ENCODE data around the gene BCAS3. TPM values are rescaled to one million over a fixed set of nuclear protein-coding genes. Genes with fewer than 3 reads are reported as not detected.

The BCAS3 gene
- polyA plus RNA-seq (ENCODE audit: low read depth in 6 of 6) = 10 to 100 TPM; 22.0 to 38.9 (median 24.5) TPM

- Mint-ChIP-seq H3K4me1 (peaks cover 18 to 27% (median 23%) of the 10 kb centered on the region in 3 donors), H3K4me3 (peak within 1 kb of the TSS; percentile 94 to 100 (median 98)), H3K9me3 (peaks cover 0 to 6% (median 0%) of the 10 kb centered on the region in 7 donors), H3K27me3 (no peaks in the 10 kb centered on the region), H3K36me3 (peaks cover 4 to 7% of the 10 kb centered on the region in 2 donors), H3K27ac (peak within 1 kb of the TSS; percentile 92 to 99 (median 98))
- peak; percentile 97 for DNase-seq
- ATAC-seq (ENCODE audit: low read depth in 2 of 2) = peak; percentile 92
Measured at GRCh38 chr17:60677308-60678117, at the start of gene BCAS3. Gene BCAS3 (plus strand): TSS chr17:60677851.

GRCh38 chr17:60628252-60628889 lies 49.3 kb upstream of the BCAS3 start:
- Mint-ChIP-seq H3K27me3 (no peaks in the 10 kb centered on the region), H3K4me1 (peaks cover 0 to 5% (median 2%) of the 10 kb centered on the region in 3 donors), H3K9me3 (no peaks in the 10 kb centered on the region), H3K4me3 (no peak overlapping the region), H3K36me3 (peaks cover 4 to 8% of the 10 kb centered on the region in 2 donors), H3K27ac (peak overlapping the region in 2 of 6 donors; percentile 18 to 32)
- ATAC-seq (ENCODE audit: low read depth in 2 of 2) (no peak), DNase-seq (no peak)

GRCh38 chr17:60629120-60629519 lies 48.5 kb upstream of the BCAS3 start:
- no peak overlapping the region for H3K27ac Mint-ChIP-seq

GRCh38 chr17:60630352-60630751 lies 47.3 kb upstream of the BCAS3 start:
- Mint-ChIP-seq H3K9me3 (no peaks in the 10 kb centered on the region), H3K4me1 (peaks cover 0 to 5% (median 2%) of the 10 kb centered on the region in 3 donors), H3K4me3 (no peak overlapping the region), H3K27ac (peak overlapping the region in 1 of 6 donors; percentile 18), H3K27me3 (no peaks in the 10 kb centered on the region), H3K36me3 (peaks cover 4 to 8% of the 10 kb centered on the region in 2 donors)
- DNase-seq (no peak), ATAC-seq (ENCODE audit: low read depth in 2 of 2) (no peak)

More at GRCh38 chr17:60629120-60629519, 48.5 kb upstream of the BCAS3 start:
- peaks cover 0 to 5% (median 2%) of the 10 kb centered on the region in 3 donors for H3K4me1 Mint-ChIP-seq
- no peak overlapping the region for H3K4me3 Mint-ChIP-seq
- H3K9me3 Mint-ChIP-seq = no peaks in the 10 kb centered on the region
- no peaks in the 10 kb centered on the region for H3K27me3 Mint-ChIP-seq
- no peak for ATAC-seq (ENCODE audit: low read depth in 2 of 2)
- no peak for DNase-seq
- H3K36me3 Mint-ChIP-seq = peaks cover 4 to 8% of the 10 kb centered on the region in 2 donors

GRCh38 chr17:60631119-60631518 lies 46.5 kb upstream of the BCAS3 start:
- Mint-ChIP-seq H3K27me3 (no peaks in the 10 kb centered on the region), H3K36me3 (peaks cover 4 to 10% of the 10 kb centered on the region in 2 donors), H3K4me1 (peaks cover 0 to 5% (median 2%) of the 10 kb centered on the region in 3 donors), H3K27ac (peak overlapping the region in 2 of 6 donors; percentile 18 to 79), H3K9me3 (no peaks in the 10 kb centered on the region), H3K4me3 (no peak overlapping the region)
- no peak for DNase-seq
- no peak for ATAC-seq (ENCODE audit: low read depth in 2 of 2)

- peaks cover 0 to 6% (median 5%) of the 10 kb centered on the region in 3 donors for H3K4me1 Mint-ChIP-seq
- ATAC-seq (ENCODE audit: low read depth in 2 of 2) (no peak), DNase-seq (no peak)
- no peaks in the 10 kb centered on the region for H3K9me3 Mint-ChIP-seq
- no peaks in the 10 kb centered on the region for H3K27me3 Mint-ChIP-seq
- H3K4me3 Mint-ChIP-seq = no peak overlapping the region
- peaks cover 5 to 6% of the 10 kb centered on the region in 2 donors for H3K36me3 Mint-ChIP-seq
- peak overlapping the region in 2 of 6 donors; percentile 5 to 13 for H3K27ac Mint-ChIP-seq
Measured at GRCh38 chr17:60637683-60638082, 40.0 kb upstream of the BCAS3 start.

GRCh38 chr17:60639019-60639330 lies 38.7 kb upstream of the BCAS3 start:
- no peak overlapping the region for H3K4me3 Mint-ChIP-seq
- DNase-seq (no peak), ATAC-seq (ENCODE audit: low read depth in 2 of 2) (no peak)
- H3K36me3 Mint-ChIP-seq = peaks cover 5 to 6% of the 10 kb centered on the region in 2 donors
- H3K27me3 Mint-ChIP-seq = no peaks in the 10 kb centered on the region
- H3K4me1 Mint-ChIP-seq = peaks cover 0 to 6% (median 5%) of the 10 kb centered on the region in 3 donors
- H3K27ac Mint-ChIP-seq = no peak overlapping the region
- H3K9me3 Mint-ChIP-seq = no peaks in the 10 kb centered on the region

GRCh38 chr17:60640503-60640902 lies 37.1 kb upstream of the BCAS3 start:
- DNase-seq = no peak
- Mint-ChIP-seq H3K27ac (no peak overlapping the region), H3K4me3 (no peak overlapping the region), H3K36me3 (peaks cover 5 to 6% of the 10 kb centered on the region in 2 donors), H3K4me1 (peaks cover 0 to 6% (median 5%) of the 10 kb centered on the region in 3 donors), H3K27me3 (no peaks in the 10 kb centered on the region), H3K9me3 (no peaks in the 10 kb centered on the region)
- ATAC-seq (ENCODE audit: low read depth in 2 of 2) = no peak

GRCh38 chr17:60641126-60641525 lies 36.5 kb upstream of the BCAS3 start:
- no peak overlapping the region for H3K27ac Mint-ChIP-seq
- no peak for DNase-seq
- peaks cover 0 to 9% (median 7%) of the 10 kb centered on the region in 3 donors for H3K4me1 Mint-ChIP-seq
- no peak for ATAC-seq (ENCODE audit: low read depth in 2 of 2)
- H3K9me3 Mint-ChIP-seq = no peaks in the 10 kb centered on the region
- H3K36me3 Mint-ChIP-seq = peaks cover 4 to 5% of the 10 kb centered on the region in 2 donors
- H3K27me3 Mint-ChIP-seq = no peaks in the 10 kb centered on the region
- no peak overlapping the region for H3K4me3 Mint-ChIP-seq

- ATAC-seq (ENCODE audit: low read depth in 2 of 2) (peak; percentile 27 to 58), DNase-seq (peak; percentile 15)
- Mint-ChIP-seq H3K9me3 (no peaks in the 10 kb centered on the region), H3K36me3 (peaks cover 0 to 5% of the 10 kb centered on the region in 2 donors), H3K27ac (no peak overlapping the region), H3K4me1 (peaks cover 0 to 12% (median 11%) of the 10 kb centered on the region in 3 donors), H3K4me3 (no peak overlapping the region), H3K27me3 (no peaks in the 10 kb centered on the region)
Measured at GRCh38 chr17:60641810-60642220, 35.8 kb upstream of the BCAS3 start.

GRCh38 chr17:60645918-60646523 lies 31.6 kb upstream of the BCAS3 start:
- no peaks in the 10 kb centered on the region for H3K27me3 Mint-ChIP-seq
- peak overlapping the region in 1 of 6 donors; percentile 35 for H3K27ac Mint-ChIP-seq
- H3K36me3 Mint-ChIP-seq = peaks cover 8 to 11% of the 10 kb centered on the region in 2 donors
- H3K4me3 Mint-ChIP-seq = no peak overlapping the region
- H3K9me3 Mint-ChIP-seq = no peaks in the 10 kb centered on the region
- DNase-seq (no peak), ATAC-seq (ENCODE audit: low read depth in 2 of 2) (no peak)
- peaks cover 3 to 12% (median 11%) of the 10 kb centered on the region in 3 donors for H3K4me1 Mint-ChIP-seq

GRCh38 chr17:60646701-60647100 lies 30.9 kb upstream of the BCAS3 start:
- Mint-ChIP-seq H3K27me3 (no peaks in the 10 kb centered on the region), H3K4me1 (peaks cover 4 to 9% (median 6%) of the 10 kb centered on the region in 3 donors), H3K36me3 (peaks cover 8 to 13% of the 10 kb centered on the region in 2 donors), H3K9me3 (no peaks in the 10 kb centered on the region), H3K27ac (peak overlapping the region in 3 of 6 donors; percentile 35 to 78 (median 41)), H3K4me3 (no peak overlapping the region)
- ATAC-seq (ENCODE audit: low read depth in 2 of 2) (no peak), DNase-seq (no peak)

- H3K36me3 Mint-ChIP-seq = peaks cover 8 to 13% of the 10 kb centered on the region in 2 donors
- H3K9me3 Mint-ChIP-seq = no peaks in the 10 kb centered on the region
- H3K4me1 Mint-ChIP-seq = peaks cover 12 to 14% (median 13%) of the 10 kb centered on the region in 3 donors
- DNase-seq (no peak), ATAC-seq (ENCODE audit: low read depth in 2 of 2) (no peak)
- H3K4me3 Mint-ChIP-seq = no peak overlapping the region
- no peaks in the 10 kb centered on the region for H3K27me3 Mint-ChIP-seq
- H3K27ac Mint-ChIP-seq = peak overlapping the region in 2 of 6 donors; percentile 39 to 52
Measured at GRCh38 chr17:60647705-60648104, 29.9 kb upstream of the BCAS3 start.
